ENCODE results near the gene LCLAT1.
A peak's percentile ranks its signal among the peaks of the same experiment; 100 is the strongest.

Gene LCLAT1

DNA sequence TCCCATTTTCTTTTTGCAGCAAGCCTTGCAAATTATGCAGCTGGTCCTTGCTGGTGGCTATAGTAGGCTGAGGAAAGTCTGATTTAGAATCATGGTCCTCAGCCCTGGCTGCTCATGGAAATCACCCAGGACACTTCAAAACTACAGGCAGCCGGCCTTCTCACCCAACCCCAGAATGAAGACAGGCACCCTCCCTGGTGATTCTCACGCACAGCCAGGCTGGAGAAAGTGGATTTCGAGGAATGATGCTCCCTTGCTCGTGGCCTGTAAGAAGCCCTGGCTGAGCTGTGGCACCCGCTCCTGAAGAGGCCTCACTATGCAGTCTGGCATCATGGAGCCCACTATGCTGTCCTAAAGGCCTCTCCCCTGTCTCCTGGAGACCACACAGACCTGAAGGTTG lies 202.8 kb downstream of the LCLAT1 start:
- no peak for TF ChIP-seq CTCF (conservative IDR thresholded peaks at IDR 0.05)
- no peak for TF ChIP-seq ZFX (IDR thresholded peaks at IDR 0.05)
- peak overlapping the region; percentile 33; the same call in 1 of the 2 replicates for H3K27ac ChIP-seq

DNA sequence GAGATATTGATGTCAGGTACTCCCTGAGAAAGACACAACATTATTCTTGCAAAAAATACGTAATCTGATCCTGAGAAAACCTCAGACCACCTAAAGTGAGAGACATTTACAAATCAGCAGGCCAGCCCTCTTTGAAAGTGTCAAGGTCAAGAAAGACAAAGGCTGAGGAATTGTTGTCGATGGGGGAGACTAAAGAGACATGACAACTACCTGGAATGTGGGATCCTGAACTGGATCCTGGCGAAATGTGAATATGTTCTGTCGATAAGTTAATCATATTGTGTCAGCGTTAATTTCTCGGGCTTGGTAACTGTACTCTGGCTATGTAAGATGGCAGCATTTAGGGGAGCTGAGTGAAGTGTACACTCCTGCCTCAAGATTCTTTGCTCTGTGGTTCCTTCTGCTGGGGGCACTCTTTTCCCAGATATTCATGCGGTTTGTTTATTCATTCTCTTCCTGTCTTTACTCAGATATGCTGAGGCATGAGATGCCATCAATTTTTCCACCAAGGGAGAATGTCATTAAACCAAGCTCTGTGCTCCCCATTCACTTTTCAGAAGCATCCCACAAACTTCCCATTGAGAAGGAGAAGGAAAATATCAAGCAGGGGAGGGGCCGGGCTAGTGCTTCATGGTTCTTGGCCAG lies 205.3 kb downstream of the LCLAT1 start:
- TF ChIP-seq CTCF (conservative IDR thresholded peaks at IDR 0.05) (no peak), ZFX (IDR thresholded peaks at IDR 0.05) (no peak)
- H3K27ac ChIP-seq: no peak overlapping the region

DNA sequence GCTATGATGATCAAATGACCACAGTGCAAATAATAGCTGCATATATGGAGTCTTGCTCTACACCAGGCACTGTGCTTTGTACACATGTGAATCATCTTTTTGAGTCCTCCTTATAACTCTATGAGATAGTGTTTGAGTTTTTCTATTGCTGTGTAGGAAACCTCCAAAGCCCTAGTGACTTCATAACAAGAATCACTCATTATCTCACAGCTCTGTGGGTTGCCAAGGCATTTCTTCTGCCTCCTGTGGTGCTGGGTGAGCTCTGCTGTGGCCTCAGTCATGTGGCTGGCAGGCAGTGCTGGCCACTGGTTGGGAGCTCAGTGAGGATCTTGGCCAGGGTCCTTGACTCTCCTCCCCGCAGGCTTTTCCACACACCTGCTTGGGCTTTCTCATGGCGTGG lies 206.8 kb downstream of the LCLAT1 start:
- TF ChIP-seq CTCF (conservative IDR thresholded peaks at IDR 0.05) (no peak), ZFX (IDR thresholded peaks at IDR 0.05) (no peak)
- H3K27ac ChIP-seq: no peak overlapping the region

- TF ChIP-seq ZFX (IDR thresholded peaks at IDR 0.05): no peak
- TF ChIP-seq CTCF (conservative IDR thresholded peaks at IDR 0.05): no peak
- no peak overlapping the region for H3K27ac ChIP-seq
Observed at GRCh38 chr2:30654404-30654803, 207.4 kb downstream of the LCLAT1 start.

- TF ChIP-seq ZFX (IDR thresholded peaks at IDR 0.05) (no peak), CTCF (conservative IDR thresholded peaks at IDR 0.05) (no peak)
- H3K27ac ChIP-seq: no peak overlapping the region
Observed at GRCh38 chr2:30655211-30655610, 208.2 kb downstream of the LCLAT1 start.

DNA sequence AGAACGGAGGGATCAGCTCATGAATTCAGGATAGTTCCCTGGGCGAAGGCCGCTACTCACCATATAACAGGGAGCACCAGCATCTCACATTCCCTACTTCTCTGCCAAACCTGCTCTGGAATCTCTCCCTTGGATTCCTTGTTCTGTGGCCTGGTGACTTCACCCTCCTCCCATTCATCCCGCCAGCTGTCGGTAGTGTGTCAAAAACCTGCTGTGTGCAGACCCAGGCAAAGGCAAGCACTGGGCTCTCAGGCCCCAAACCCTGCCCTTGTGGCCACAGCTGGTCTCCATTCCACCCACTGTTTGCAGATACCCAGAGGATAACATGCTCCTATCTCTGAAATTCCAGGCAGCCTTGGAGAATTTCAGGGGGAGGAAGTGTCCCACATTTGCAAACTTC lies 208.6 kb downstream of the LCLAT1 start:
- TF ChIP-seq CTCF (conservative IDR thresholded peaks at IDR 0.05) (no peak), ZFX (IDR thresholded peaks at IDR 0.05) (no peak)
- H3K27ac ChIP-seq: no peak overlapping the region

GRCh38 chr2:30656079-30656478 lies 209.0 kb downstream of the LCLAT1 start:
- TF ChIP-seq ZFX (IDR thresholded peaks at IDR 0.05) (no peak), CTCF (conservative IDR thresholded peaks at IDR 0.05) (no peak)
- H3K27ac ChIP-seq: no peak overlapping the region
